Measurements from ENCODE around the gene GIGYF2.

DNA sequence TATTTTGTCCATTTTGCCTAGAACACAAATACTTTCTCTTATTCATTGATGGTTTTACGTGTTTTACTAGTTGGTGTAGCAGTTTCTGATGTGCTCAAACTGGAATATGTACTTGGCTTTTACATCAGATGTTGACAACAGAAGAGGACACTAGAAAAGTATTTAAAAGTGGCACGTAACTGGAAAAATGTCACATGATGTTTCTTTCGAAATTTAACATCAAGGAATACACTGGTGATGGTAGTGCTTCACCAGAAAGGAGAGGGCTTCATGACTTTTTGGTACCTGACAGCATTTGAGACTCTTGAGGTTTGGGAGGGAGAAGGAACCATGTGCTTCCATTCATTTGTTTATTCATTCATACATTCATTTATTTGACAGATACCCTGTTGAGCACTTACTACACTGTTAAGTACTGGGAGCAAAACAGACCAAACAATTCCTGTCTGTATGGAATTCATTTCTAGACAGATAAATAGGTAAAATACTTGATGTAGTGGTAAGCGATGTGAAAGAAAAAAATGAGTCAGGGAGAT is 1.5 kb downstream of the GIGYF2 start:
- TF ChIP-seq, protein P1, sequence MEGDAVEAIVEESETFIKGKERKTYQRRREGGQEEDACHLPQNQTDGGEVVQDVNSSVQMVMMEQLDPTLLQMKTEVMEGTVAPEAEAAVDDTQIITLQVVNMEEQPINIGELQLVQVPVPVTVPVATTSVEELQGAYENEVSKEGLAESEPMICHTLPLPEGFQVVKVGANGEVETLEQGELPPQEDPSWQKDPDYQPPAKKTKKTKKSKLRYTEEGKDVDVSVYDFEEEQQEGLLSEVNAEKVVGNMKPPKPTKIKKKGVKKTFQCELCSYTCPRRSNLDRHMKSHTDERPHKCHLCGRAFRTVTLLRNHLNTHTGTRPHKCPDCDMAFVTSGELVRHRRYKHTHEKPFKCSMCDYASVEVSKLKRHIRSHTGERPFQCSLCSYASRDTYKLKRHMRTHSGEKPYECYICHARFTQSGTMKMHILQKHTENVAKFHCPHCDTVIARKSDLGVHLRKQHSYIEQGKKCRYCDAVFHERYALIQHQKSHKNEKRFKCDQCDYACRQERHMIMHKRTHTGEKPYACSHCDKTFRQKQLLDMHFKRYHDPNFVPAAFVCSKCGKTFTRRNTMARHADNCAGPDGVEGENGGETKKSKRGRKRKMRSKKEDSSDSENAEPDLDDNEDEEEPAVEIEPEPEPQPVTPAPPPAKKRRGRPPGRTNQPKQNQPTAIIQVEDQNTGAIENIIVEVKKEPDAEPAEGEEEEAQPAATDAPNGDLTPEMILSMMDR (IDR thresholded peaks at IDR 0.05; ENCODE audit: low read length): no peak
- no peak for TF ChIP-seq EZH2 (optimal IDR thresholded peaks at IDR 0.05; ENCODE audit: low read depth, low read length)
- no peak for TF ChIP-seq EZH2phosphoT487 (IDR thresholded peaks at IDR 0.05; ENCODE audit: low read length)
